ENCODE measurements around the gene PRM2.
"Not testable (repeated sequence)": the region's sequence is repeated elsewhere in the genome, so short reads cannot be mapped to it uniquely, and the experiment has no call there.

Gene PRM2

GRCh38 chr16:11307639-11308492 is 31.6 kb upstream of the PRM2 start:
- no peak for DNase-seq (ENCODE audit: low read depth)

- no peak for DNase-seq (ENCODE audit: low read depth)
These were observed 30.8 kb upstream of the PRM2 start for GRCh38 chr16:11306997-11307638.

DNA sequence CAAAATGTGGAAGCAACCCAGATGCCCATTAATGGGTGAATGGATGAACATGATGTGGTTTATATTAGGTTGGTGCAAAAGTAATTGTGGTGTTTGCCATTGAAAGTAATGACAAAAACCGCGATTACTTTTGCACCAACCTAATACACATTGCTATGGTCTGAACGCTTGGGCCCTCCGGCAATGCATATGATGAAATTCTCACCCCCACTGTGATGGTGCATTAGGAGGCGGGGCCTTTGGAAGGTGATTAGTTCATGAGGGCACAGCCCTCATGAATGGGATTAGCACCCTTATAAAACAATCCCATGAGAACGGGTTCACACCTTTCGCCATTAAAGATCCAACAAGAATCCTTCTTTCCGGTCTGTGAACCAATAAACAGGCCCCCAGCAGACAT is 30.1 kb upstream of the PRM2 start:
- no peak for DNase-seq (ENCODE audit: low read depth)

DNA sequence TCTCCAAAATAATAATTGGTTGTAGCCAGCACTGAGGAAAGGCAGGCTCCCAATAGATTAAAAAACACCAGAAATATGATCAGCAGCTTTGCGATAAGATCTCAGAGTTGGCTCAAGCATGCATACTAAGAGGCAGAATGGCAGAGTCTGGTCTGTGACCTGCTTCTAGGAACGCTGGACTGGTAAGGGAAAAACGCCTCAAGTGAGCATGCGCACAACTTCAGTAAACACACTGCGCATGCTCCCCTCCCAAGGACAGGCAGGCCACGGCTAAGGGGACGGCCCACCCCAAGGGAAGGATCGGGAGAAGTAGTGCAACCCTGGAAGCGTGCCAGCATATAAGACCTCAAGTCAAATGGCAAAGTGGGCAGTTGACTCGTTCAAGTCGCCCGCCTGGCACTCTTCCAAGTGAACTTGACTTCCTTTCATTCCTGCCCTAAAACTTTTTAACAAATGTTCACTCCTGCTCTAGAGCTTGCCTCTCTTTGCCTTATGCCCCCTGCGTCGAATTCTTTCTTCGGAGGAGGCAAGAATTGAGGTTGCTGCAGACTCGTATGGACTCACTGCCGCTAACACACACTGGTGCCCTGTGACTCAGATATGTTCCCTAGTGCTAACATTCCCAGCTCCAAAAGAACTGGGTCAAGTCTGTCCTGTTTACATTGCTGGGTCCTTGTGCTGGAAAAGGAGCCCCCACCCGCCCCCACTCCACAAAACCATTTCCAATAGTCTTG is 27.3 kb upstream of the PRM2 start:
- DNase-seq (ENCODE audit: low read depth) = no peak

- no peak for DNase-seq (ENCODE audit: low read depth)
These were observed 26.7 kb upstream of the PRM2 start for GRCh38 chr16:11302977-11303376.

GRCh38 chr16:11301645-11302501 is 25.6 kb upstream of the PRM2 start:
- DNase-seq (ENCODE audit: low read depth) = no peak

GRCh38 chr16:11300560-11300892 is 24.2 kb upstream of the PRM2 start:
- DNase-seq (ENCODE audit: low read depth) = no peak

GRCh38 chr16:11299865-11300559 is 23.7 kb upstream of the PRM2 start:
- no peak for DNase-seq (ENCODE audit: low read depth)

GRCh38 chr16:11298950-11299547 is 22.8 kb upstream of the PRM2 start:
- not testable (repeated sequence) for DNase-seq (ENCODE audit: low read depth)

- no peak for DNase-seq (ENCODE audit: low read depth)
These were observed 22.0 kb upstream of the PRM2 start for GRCh38 chr16:11298143-11298900.

DNA sequence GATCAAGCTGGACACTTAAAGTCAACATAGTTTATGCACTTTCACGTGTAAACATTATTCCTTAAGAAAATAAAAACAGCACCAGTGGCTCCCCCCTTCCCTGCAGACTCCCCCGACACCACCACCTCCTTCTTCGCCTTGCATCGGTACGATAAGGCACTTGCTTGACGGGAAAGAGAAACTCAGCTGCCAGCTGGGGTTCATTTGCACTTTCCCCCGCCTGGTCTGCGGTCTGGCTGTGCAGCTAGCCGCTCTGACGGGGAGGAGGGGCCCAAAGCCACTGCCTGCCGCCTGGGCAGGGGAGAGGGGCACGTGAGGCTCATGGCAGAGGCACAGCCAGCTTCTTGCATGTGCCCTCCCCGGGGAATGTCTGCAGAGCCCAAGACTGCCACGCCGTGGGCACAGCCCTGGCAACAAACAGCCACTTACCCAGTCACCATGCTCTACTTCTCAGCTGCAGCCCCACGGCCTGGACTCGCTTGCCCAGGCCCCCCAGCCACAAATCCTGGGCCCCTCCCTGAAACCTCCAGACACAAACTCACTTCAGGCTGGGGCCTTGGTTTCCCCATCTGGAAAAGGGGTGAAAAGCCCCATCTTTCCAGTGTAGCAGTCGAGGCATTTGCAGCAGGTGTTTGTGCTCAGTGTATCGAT is 21.3 kb upstream of the PRM2 start:
- DNase-seq (ENCODE audit: low read depth) = peak; percentile 35

DNA sequence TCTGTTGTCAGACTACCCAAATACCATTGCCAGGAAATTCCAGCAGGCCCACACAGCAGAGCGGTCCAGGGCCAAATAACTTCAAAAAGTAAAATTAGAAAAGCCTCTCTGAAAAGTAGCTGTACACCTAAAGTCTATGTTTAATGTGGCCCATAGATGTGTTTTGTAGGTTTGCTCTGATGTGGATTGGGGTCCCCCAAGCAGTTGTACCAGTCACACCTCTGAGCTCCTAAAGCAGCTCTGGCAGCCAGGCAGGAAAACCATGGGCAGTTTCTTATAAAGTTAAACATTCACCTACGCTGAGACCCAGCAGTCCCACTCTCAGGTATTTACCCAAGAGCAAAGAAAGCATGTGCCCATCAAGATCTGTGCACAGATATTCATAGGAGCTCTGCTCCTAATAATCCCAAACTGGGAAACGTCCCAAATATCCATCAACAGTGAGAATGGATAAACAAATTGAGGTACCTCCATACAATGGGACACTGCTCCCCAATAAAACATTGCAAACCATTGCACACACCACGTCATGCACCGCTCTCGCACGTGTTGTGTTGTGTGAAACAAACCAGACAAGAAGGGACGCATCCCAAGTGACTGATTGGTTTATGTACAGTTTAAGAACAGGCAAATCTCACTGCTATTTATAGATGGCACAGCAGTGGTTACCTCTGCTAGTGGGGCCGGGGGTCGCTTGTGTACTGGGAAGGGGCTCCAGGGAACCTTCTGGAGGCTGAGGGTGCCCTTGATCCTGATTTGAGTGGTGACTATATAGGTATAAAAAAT is 20.6 kb upstream of the PRM2 start:
- no peak for DNase-seq (ENCODE audit: low read depth)

GRCh38 chr16:11296351-11296705 is 20.0 kb upstream of the PRM2 start:
- DNase-seq (ENCODE audit: low read depth) = no peak

GRCh38 chr16:11295672-11296071 is 19.4 kb upstream of the PRM2 start:
- no peak for DNase-seq (ENCODE audit: low read depth)

GRCh38 chr16:11292076-11292748 is 15.9 kb upstream of the PRM2 start:
- no peak for DNase-seq (ENCODE audit: low read depth)

DNA sequence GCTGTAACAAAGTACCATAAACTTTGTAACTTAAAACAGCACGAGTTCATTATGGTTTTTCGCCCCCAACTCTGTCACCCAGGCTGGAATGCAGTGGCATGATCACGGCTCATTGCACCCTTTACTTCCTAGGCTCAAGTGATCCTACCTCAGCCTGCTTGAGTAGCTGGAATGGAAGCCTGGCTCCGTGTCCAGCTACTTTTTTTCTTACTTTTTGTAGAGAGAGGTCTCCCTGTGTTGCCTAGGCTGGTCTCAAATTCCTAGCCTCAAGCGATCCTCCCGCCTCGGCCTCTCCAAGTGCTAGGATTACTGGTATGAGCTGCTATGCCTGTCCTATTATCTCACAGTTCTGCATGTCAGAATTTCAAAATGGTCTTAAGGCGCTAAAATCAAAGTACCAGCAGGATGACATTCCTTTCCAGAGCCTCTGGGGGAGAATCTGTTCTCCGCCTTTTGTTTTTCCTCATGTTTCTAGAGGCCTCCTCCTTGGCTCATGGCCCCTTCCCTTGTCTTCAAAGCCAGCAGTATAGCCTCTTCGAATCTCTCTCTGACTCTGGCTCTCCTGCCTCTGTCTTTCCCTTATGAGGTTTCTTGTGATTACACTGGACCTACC is 14.9 kb upstream of the PRM2 start:
- no peak for DNase-seq (ENCODE audit: low read depth)

GRCh38 chr16:11290102-11290893 is 14.0 kb upstream of the PRM2 start:
- DNase-seq (ENCODE audit: low read depth) = no peak

Measured in T-helper 22 cell (primary cell).